HG02970 (cell line): ENCODE measurements around the gene HDDC3.

Experiments used
- ATAC-seq: cut with Tn5 transposase; IDR thresholded peaks from one replicate; pipeline ENCODE4 v1.9.1; 2021; ENCODE audit warnings: mild to moderate bottlenecking, moderate library complexity, moderate number of reproducible peaks; ENCODE audit not compliant: unreplicated experiment, low FRiP score

The HDDC3 gene

DNA sequence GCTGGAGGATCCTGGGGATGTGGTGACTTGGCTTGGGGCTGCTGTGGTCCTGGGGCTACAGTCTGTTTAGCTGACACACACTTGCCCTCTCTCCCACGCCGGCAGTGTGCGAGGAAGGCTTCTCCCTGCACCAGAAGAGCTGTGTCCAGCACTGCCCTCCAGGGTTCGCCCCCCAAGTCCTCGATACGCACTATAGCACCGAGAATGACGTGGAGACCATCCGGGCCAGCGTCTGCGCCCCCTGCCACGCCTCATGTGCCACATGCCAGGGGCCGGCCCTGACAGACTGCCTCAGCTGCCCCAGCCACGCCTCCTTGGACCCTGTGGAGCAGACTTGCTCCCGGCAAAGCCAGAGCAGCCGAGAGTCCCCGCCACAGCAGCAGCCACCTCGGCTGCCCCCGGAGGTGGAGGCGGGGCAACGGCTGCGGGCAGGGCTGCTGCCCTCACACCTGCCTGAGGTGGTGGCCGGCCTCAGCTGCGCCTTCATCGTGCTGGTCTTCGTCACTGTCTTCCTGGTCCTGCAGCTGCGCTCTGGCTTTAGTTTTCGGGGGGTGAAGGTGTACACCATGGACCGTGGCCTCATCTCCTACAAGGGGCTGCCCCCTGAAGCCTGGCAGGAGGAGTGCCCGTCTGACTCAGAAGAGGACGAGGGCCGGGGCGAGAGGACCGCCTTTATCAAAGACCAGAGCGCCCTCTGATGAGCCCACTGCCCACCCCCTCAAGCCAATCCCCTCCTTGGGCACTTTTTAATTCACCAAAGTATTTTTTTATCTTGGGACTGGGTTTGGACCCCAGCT is 51.0 kb downstream of the HDDC3 start:
- ATAC-seq: no peak

DNA sequence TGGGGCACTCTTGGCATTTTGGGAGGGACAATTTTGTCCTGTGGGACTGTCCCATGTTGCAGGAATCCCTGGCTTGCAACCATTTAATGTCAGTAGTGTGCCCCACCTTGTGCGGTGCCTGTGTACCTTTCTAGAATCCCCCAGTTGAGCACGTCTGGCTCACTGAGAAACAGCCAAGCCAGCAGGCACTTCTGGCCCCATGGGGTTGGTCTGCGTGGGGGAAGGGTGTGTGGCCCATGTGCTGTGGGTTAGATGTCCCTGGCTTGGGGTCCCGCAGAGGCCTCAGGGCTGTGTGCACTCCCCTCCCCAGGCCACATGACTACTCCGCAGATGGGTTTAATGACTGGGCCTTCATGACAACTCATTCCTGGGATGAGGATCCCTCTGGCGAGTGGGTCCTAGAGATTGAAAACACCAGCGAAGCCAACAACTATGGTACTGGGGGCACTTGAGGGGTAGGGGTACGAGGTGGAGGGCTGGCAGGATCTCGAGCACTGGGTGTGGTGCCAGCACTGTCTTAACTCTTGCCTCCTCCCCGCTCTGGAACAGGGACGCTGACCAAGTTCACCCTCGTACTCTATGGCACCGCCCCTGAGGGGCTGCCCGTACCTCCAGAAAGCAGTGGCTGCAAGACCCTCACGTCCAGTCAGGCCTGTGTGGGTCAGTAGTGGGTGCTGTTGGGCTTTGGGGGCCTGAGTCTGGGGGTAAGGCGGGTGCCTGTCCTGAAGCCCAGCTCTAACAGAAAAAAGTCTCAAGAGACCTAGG is 51.8 kb downstream of the HDDC3 start:
- no peak for ATAC-seq
